NT2/D1 (cell line): ENCODE results near the gene ENOX1.

Experiments used
- SUZ12 ChIP-seq: IDR thresholded peaks from 2 replicates; pipeline ENCODE4 v1.6.1; 2011; ENCODE audit not compliant: insufficient read length, insufficient read depth; ENCODE audit errors: extremely low read depth
- ZNF274 ChIP-seq: IDR thresholded peaks from 2 replicates; pipeline ENCODE4 v1.6.1; 2011; ENCODE audit warnings: mild to moderate bottlenecking, low read depth, low read length

DNA sequence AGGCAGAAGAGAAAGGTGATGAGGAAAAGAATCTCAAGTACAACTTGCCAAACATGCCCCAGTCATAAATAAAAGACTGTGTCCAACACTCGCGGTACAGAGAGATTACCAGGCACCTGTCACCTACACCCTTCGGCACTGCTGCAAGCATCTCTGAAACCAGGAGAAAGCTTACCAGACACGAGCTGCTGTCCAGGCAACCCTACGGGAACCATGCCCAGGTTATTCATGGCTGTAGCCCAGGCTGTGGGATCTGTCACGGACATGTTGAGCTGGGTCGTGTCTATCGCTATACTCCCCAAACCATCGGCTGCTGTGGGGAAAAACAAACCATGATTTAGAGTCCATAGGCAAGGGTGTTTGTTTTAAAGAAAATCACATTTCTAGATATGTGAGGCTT lies 375.0 kb downstream of the ENOX1 start:
- no peak for TF ChIP-seq SUZ12
- no peak for TF ChIP-seq ZNF274
